Measurements from ENCODE around the gene ASIP. TPM values are rescaled to one million over a fixed set of nuclear protein-coding genes. Genes with fewer than 3 reads are reported as not detected.
"Not testable (repeated sequence)": the region's sequence is repeated elsewhere in the genome, so short reads cannot be mapped to it uniquely, and the experiment has no call there.

ASIP gene
- polyA plus RNA-seq, 1 donor (not counting 4 experiments of a cell fraction or from before 2014, with no cell fraction given) = not detected

GRCh38 chr20:34222208-34222607 lies 19.0 kb upstream of the ASIP start:
- Histone ChIP-seq H3K27me3 (ENCODE audit: control insufficient read depth, extremely low read depth, insufficient read depth, low read length) (peaks cover 5% of the 10 kb centered on the region), H3K79me2 (ENCODE audit: control insufficient read depth, insufficient read depth, low read length) (no peaks in the 10 kb centered on the region), H3K4me1 (ENCODE audit: control insufficient read depth, extremely low read depth, insufficient read depth, low read length) (peaks cover 4% of the 10 kb centered on the region), H3K9me1 (ENCODE audit: control insufficient read depth, extremely low read depth, insufficient read depth, low read length) (no peaks in the 10 kb centered on the region), H3K36me3 (ENCODE audit: control insufficient read depth in 2 of 2, extremely low read depth in 1 of 2, insufficient read depth in 2 of 2, low read length in 2 of 2) (no peaks in the 10 kb centered on the region), H4K20me1 (ENCODE audit: control insufficient read depth, extremely low read depth, insufficient read depth, low read length) (no peaks in the 10 kb centered on the region), H3K4me3 (ENCODE audit: control insufficient read depth in 2 of 3, extremely low read depth in 1 of 3, insufficient read depth in 2 of 3, low read depth in 1 of 3, low read length in 3 of 3) (no peak overlapping the region), H2AFZ (ENCODE audit: control insufficient read depth, low read length) (no peak overlapping the region), H3K9ac (ENCODE audit: control insufficient read depth, extremely low read depth, insufficient read depth, low read length) (no peak overlapping the region), H3K27ac (ENCODE audit: control insufficient read depth, insufficient read depth, low read length) (no peak overlapping the region), H3K9me3 (ENCODE audit: control insufficient read depth, low read depth, low read length) (no peaks in the 10 kb centered on the region), H3K4me2 (ENCODE audit: control insufficient read depth, extremely low read depth, insufficient read depth, low read depth, low read length) (no peak overlapping the region)
- dilution Hi-C loops (cut with MboI; ENCODE audit: extremely low pct_ligation_motif_present, low sequenced_read_pairs) = no loop called here
- TF ChIP-seq EZH2 (IDR thresholded peaks at IDR 0.05; ENCODE audit: low read length) (no peak), CTCF (optimal IDR thresholded peaks at IDR 0.05 in 1 of 3, IDR thresholded peaks at IDR 0.05 in 1 of 3, conservative IDR thresholded peaks at IDR 0.05 in 1 of 3; ENCODE audit: extremely low read depth in 1 of 3, insufficient read depth in 2 of 3, low read length in 3 of 3) (no peak)
- DNase-seq (ENCODE audit: low read depth, low spot score) (no peak), FAIRE-seq (no peak)

- DNase-seq (ENCODE audit: low read depth, low spot score); H3K9ac ChIP-seq (ENCODE audit: control insufficient read depth, extremely low read depth, insufficient read depth, low read length); H3K4me3 ChIP-seq (ENCODE audit: control insufficient read depth in 2 of 3, extremely low read depth in 1 of 3, insufficient read depth in 2 of 3, low read depth in 1 of 3, low read length in 3 of 3); H3K36me3 ChIP-seq (ENCODE audit: control insufficient read depth in 2 of 2, extremely low read depth in 1 of 2, insufficient read depth in 2 of 2, low read length in 2 of 2); H3K9me3 ChIP-seq (ENCODE audit: control insufficient read depth, low read depth, low read length); H3K4me2 ChIP-seq (ENCODE audit: control insufficient read depth, extremely low read depth, insufficient read depth, low read depth, low read length); H3K27me3 ChIP-seq (ENCODE audit: control insufficient read depth, extremely low read depth, insufficient read depth, low read length); FAIRE-seq; H3K79me2 ChIP-seq (ENCODE audit: control insufficient read depth, insufficient read depth, low read length); H3K4me1 ChIP-seq (ENCODE audit: control insufficient read depth, extremely low read depth, insufficient read depth, low read length); H2AFZ ChIP-seq (ENCODE audit: control insufficient read depth, low read length); H4K20me1 ChIP-seq (ENCODE audit: control insufficient read depth, extremely low read depth, insufficient read depth, low read length); H3K9me1 ChIP-seq (ENCODE audit: control insufficient read depth, extremely low read depth, insufficient read depth, low read length); H3K27ac ChIP-seq (ENCODE audit: control insufficient read depth, insufficient read depth, low read length); dilution Hi-C loops (cut with MboI; ENCODE audit: extremely low pct_ligation_motif_present, low sequenced_read_pairs): not testable (repeated sequence)
Measured at GRCh38 chr20:34224251-34224650, 17.0 kb upstream of the ASIP start.

- Histone ChIP-seq H2AFZ (ENCODE audit: control insufficient read depth, low read length) (no peak overlapping the region), H3K9ac (ENCODE audit: control insufficient read depth, extremely low read depth, insufficient read depth, low read length) (no peak overlapping the region), H3K27ac (ENCODE audit: control insufficient read depth, insufficient read depth, low read length) (no peak overlapping the region), H3K27me3 (ENCODE audit: control insufficient read depth, extremely low read depth, insufficient read depth, low read length) (peaks cover 4% of the 10 kb centered on the region), H3K9me3 (ENCODE audit: control insufficient read depth, low read depth, low read length) (no peaks in the 10 kb centered on the region), H3K79me2 (ENCODE audit: control insufficient read depth, insufficient read depth, low read length) (no peaks in the 10 kb centered on the region), H3K9me1 (ENCODE audit: control insufficient read depth, extremely low read depth, insufficient read depth, low read length) (no peaks in the 10 kb centered on the region), H3K4me1 (ENCODE audit: control insufficient read depth, extremely low read depth, insufficient read depth, low read length) (no peaks in the 10 kb centered on the region), H4K20me1 (ENCODE audit: control insufficient read depth, extremely low read depth, insufficient read depth, low read length) (no peaks in the 10 kb centered on the region), H3K4me2 (ENCODE audit: control insufficient read depth, extremely low read depth, insufficient read depth, low read depth, low read length) (no peak overlapping the region), H3K36me3 (ENCODE audit: control insufficient read depth in 2 of 2, extremely low read depth in 1 of 2, insufficient read depth in 2 of 2, low read length in 2 of 2) (no peaks in the 10 kb centered on the region), H3K4me3 (ENCODE audit: control insufficient read depth in 2 of 3, extremely low read depth in 1 of 3, insufficient read depth in 2 of 3, low read depth in 1 of 3, low read length in 3 of 3) (no peak overlapping the region)
- no peak for TF ChIP-seq CTCF (optimal IDR thresholded peaks at IDR 0.05 in 1 of 3, IDR thresholded peaks at IDR 0.05 in 1 of 3, conservative IDR thresholded peaks at IDR 0.05 in 1 of 3; ENCODE audit: extremely low read depth in 1 of 3, insufficient read depth in 2 of 3, low read length in 3 of 3)
- TF ChIP-seq EZH2 (IDR thresholded peaks at IDR 0.05; ENCODE audit: low read length) = no peak
- FAIRE-seq (no peak), DNase-seq (ENCODE audit: low read depth, low spot score) (no peak)
- dilution Hi-C loops (cut with MboI; ENCODE audit: extremely low pct_ligation_motif_present, low sequenced_read_pairs) = no loop called here
Measured at GRCh38 chr20:34231634-34232033, 9.6 kb upstream of the ASIP start.

All from keratinocyte (primary cell).